Loucy (cell line): ENCODE data around the gene RC3H1.

Experiments
- H2AFZ ChIP-seq: fragments of 200-600 bp; sonication (generic); 2 replicates; pipeline ENCODE4 v1.6.0; 2016; ENCODE audit warnings: antibody characterized with exemption, mild to moderate bottlenecking, low read length, moderate library complexity
- H3F3A ChIP-seq: fragments of 200-600 bp; 2 replicates; pipeline ENCODE4 v1.6.0; 2016; ENCODE audit warnings: antibody characterized with exemption, low read depth, mild to moderate bottlenecking
- H3K27me3 ChIP-seq: fragments of 200-600 bp; sonication (generic); 2 replicates; pipeline ENCODE4 v1.6.1; 2014; ENCODE audit warnings: low read length, mild to moderate bottlenecking; ENCODE audit not compliant: insufficient read depth, poor library complexity, severe bottlenecking
- H3K36me3 ChIP-seq: fragments of 200-600 bp; sonication (generic); 2 replicates; pipeline ENCODE4 v1.6.1; 2016; ENCODE audit warnings: low read length; ENCODE audit not compliant: insufficient read depth
- H3K4me1 ChIP-seq: fragments of 200-600 bp; sonication (generic); 2 replicates; pipeline ENCODE4 v1.5.1; 2014; ENCODE audit warnings: low read length, mild to moderate bottlenecking; ENCODE audit not compliant: insufficient read depth, poor library complexity, severe bottlenecking
- H3K4me2 ChIP-seq: fragments of 200-600 bp; sonication (generic); 2 replicates; pipeline ENCODE4 v1.6.0; 2014; ENCODE audit warnings: antibody characterized with exemption, low read length, low read depth, mild to moderate bottlenecking; ENCODE audit not compliant: poor library complexity, severe bottlenecking
- H3K4me3 ChIP-seq: fragments of 200-600 bp; sonication (generic); 2 replicates; pipeline ENCODE4 v1.5.1; 2014; ENCODE audit warnings: low read length, mild to moderate bottlenecking, mixed read lengths; ENCODE audit not compliant: poor library complexity, severe bottlenecking
- H3K79me2 ChIP-seq: fragments of 200-600 bp; sonication (generic); 2 replicates; pipeline ENCODE4 v1.6.1; 2014; ENCODE audit warnings: low read length; ENCODE audit not compliant: insufficient read depth
- H3K9ac ChIP-seq: fragments of 200-600 bp; sonication (generic); 2 replicates; pipeline ENCODE4 v1.6.0; 2014; ENCODE audit warnings: mild to moderate bottlenecking, low read depth, low read length, moderate library complexity; ENCODE audit not compliant: poor library complexity, severe bottlenecking
- H3K9me2 ChIP-seq: fragments of 200-600 bp; sonication (generic); replicated peaks from 2 replicates; pipeline ENCODE4 v1.6.1; 2016; ENCODE audit warnings: low read depth, low read length, mixed read lengths
- H3K9me3 ChIP-seq: fragments of 200-600 bp; sonication (generic); 2 replicates; pipeline ENCODE4 v1.6.1; 2014; ENCODE audit warnings: mild to moderate bottlenecking, antibody characterized with exemption, low read length, low read depth; ENCODE audit not compliant: insufficient read depth
- H4K20me1 ChIP-seq: fragments of 200-600 bp; sonication (generic); 2 replicates; pipeline ENCODE4 v1.6.0; 2014; ENCODE audit warnings: antibody characterized with exemption, low read length, mild to moderate bottlenecking; ENCODE audit not compliant: insufficient read depth, poor library complexity, severe bottlenecking
- CTCF ChIP-seq: fragments of 200-600 bp; sonication (generic); conservative IDR thresholded peaks from 2 replicates; pipeline ENCODE4 v1.5.1; 2014; ENCODE audit warnings: mild to moderate bottlenecking, antibody characterized with exemption, low read length
- EZH2phosphoT487 ChIP-seq: fragments of 200-600 bp; IDR thresholded peaks from 2 replicates; pipeline ENCODE4 v1.6.1; 2018; ENCODE audit warnings: antibody characterized with exemption, mild to moderate bottlenecking, moderate library complexity, borderline replicate concordance

RC3H1 gene

GRCh38 chr1:174001573-174001972 lies 20.6 kb downstream of the RC3H1 start:
- Histone ChIP-seq H3K9me2 (no peaks in the 10 kb centered on the region), H3K79me2 (peaks cover 97% of the 10 kb centered on the region), H3K4me2 (no peak overlapping the region), H3K9me3 (no peaks in the 10 kb centered on the region), H3K9ac (no peak overlapping the region), H4K20me1 (peaks cover 89% of the 10 kb centered on the region), H3K4me3 (no peak overlapping the region), H3K27me3 (no peaks in the 10 kb centered on the region), H3K36me3 (peaks cover 14% of the 10 kb centered on the region; the same call in 1 of the 2 replicates), H3K4me1 (peaks cover 13% of the 10 kb centered on the region), H3F3A (no peaks in the 10 kb centered on the region), H2AFZ (no peak overlapping the region)
- no peak for TF ChIP-seq EZH2phosphoT487
- no peak for TF ChIP-seq CTCF

GRCh38 chr1:174000371-174000770 lies 21.8 kb downstream of the RC3H1 start:
- Histone ChIP-seq H3K9ac (no peak overlapping the region), H3K36me3 (peaks cover 23% of the 10 kb centered on the region; the same call in 1 of the 2 replicates), H3K4me1 (peaks cover 8% of the 10 kb centered on the region), H3K9me3 (no peaks in the 10 kb centered on the region), H3K4me3 (no peak overlapping the region), H2AFZ (no peak overlapping the region), H3K27me3 (no peaks in the 10 kb centered on the region), H3K79me2 (peaks cover 97% of the 10 kb centered on the region), H3F3A (no peaks in the 10 kb centered on the region), H3K9me2 (no peaks in the 10 kb centered on the region), H4K20me1 (peaks cover 84% of the 10 kb centered on the region), H3K4me2 (no peak overlapping the region)
- no peak for TF ChIP-seq EZH2phosphoT487
- no peak for TF ChIP-seq CTCF

DNA sequence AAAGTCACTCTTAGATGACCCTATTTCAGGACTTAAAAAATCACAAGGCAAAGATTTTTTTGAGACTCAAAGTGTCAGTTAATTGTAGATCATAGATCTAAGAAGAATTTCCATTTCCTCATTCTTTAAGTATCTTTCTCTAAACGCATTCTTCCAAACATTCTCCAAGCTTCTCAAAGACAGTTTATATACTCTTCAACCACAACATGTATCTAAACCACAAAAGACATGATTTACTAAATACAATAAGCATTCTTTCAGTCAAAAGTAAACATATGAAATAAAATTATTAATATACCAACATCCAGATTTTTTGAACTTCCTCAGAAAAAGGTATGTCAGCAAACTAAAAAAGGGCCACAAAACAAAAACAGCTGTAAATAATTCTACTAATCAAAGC lies 24.4 kb downstream of the RC3H1 start:
- H3K9ac ChIP-seq, result no peak overlapping the region
- H3K36me3 ChIP-seq, result peaks cover 40% of the 10 kb centered on the region; the same call in 1 of the 2 replicates
- H3K4me2 ChIP-seq, result no peak overlapping the region
- H3K4me1 ChIP-seq, result no peaks in the 10 kb centered on the region
- H3K9me2 ChIP-seq, result no peaks in the 10 kb centered on the region
- no peak overlapping the region for H2AFZ ChIP-seq
- H3K79me2 ChIP-seq, result peaks cover 97% of the 10 kb centered on the region
- no peaks in the 10 kb centered on the region for H3K9me3 ChIP-seq
- H3F3A ChIP-seq, result no peaks in the 10 kb centered on the region
- TF ChIP-seq EZH2phosphoT487 (no peak), CTCF (no peak)
- no peaks in the 10 kb centered on the region for H3K27me3 ChIP-seq
- no peak overlapping the region for H3K4me3 ChIP-seq
- peaks cover 77% of the 10 kb centered on the region for H4K20me1 ChIP-seq
